Caco-2 (cell line): ENCODE results near the gene GHR. TPM values are rescaled to one million over a fixed set of nuclear protein-coding genes. Genes with fewer than 3 reads are reported as not detected.

Experiments
- BruUV-seq: library from RNA; stranded (reverse); fragments of 400-500 nt; replicated peaks from 2 replicates; lab custom pipeline; 2021; lab: Mats Ljungman, UMichigan
- CTCF ChIA-PET: fragments of 300-600 bp; sonication (Branson Sonifier 250); formaldehyde crosslinking; loops from one replicate; lab custom pipeline; 2022; ENCODE audit warnings: antibody characterized with exemption; lab: Charles Lee
- POLR2A ChIA-PET: fragments of 300-600 bp; sonication (Branson Sonifier 250); formaldehyde crosslinking; loops from one replicate; lab custom pipeline; 2022; ENCODE audit warnings: antibody characterized with exemption; lab: Charles Lee
- DNase-seq, 2 experiments: peaks; one replicate each; pipeline versions ENCODE4 v3.0.0 to v3.0.0-alpha.2; 2020 to 2022
- H3K27me3 ChIP-seq: replicated peaks from 2 replicates; pipeline ENCODE4 v1.6.0; 2011; ENCODE audit warnings: low read length; ENCODE audit not compliant: control insufficient read depth, insufficient read depth
- H3K36me3 ChIP-seq: 2 replicates; pipeline ENCODE4 v1.5.1; 2011; ENCODE audit warnings: low read length; ENCODE audit not compliant: control insufficient read depth, insufficient read depth
- H3K4me1 ChIP-seq: fragments of 250-450 bp; sonication (Bioruptor Pico); 2 replicates; pipeline ENCODE4 v1.5.1; 2020; ENCODE audit warnings: mild to moderate bottlenecking
- H3K4me3 ChIP-seq: 2 replicates; pipeline ENCODE4 v1.5.1; 2011; ENCODE audit warnings: low read depth, mild to moderate bottlenecking, control low read depth, low read length
- H3K9me3 ChIP-seq: fragments of 250-450 bp; sonication (Bioruptor Pico); 2 replicates; pipeline ENCODE4 v1.5.1; 2020; ENCODE audit warnings: mild to moderate bottlenecking, moderate library complexity
- H3K27ac Mint-ChIP-seq: one replicate; pipeline ENCODE4 v1.8.0; 2022; ENCODE audit warnings: mixed read lengths; ENCODE audit not compliant: unreplicated experiment
- H3K27me3 Mint-ChIP-seq: one replicate; pipeline ENCODE4 v1.8.0; 2022; ENCODE audit warnings: mixed read lengths; ENCODE audit not compliant: insufficient read depth, unreplicated experiment
- H3K36me3 Mint-ChIP-seq: one replicate; pipeline ENCODE4 v1.8.0; 2022; ENCODE audit warnings: mild to moderate bottlenecking, mixed read lengths; ENCODE audit not compliant: insufficient read depth, unreplicated experiment
- H3K4me1 Mint-ChIP-seq: one replicate; pipeline ENCODE4 v1.8.0; 2022; ENCODE audit warnings: low read depth, mixed read lengths; ENCODE audit not compliant: unreplicated experiment
- H3K4me3 Mint-ChIP-seq: one replicate; pipeline ENCODE4 v1.8.0; 2022; ENCODE audit warnings: mild to moderate bottlenecking, moderate library complexity, mixed read lengths; ENCODE audit not compliant: unreplicated experiment
- H3K9me3 Mint-ChIP-seq: one replicate; pipeline ENCODE4 v1.8.0; 2022; ENCODE audit warnings: mixed read lengths; ENCODE audit not compliant: unreplicated experiment
- CTCF ChIP-seq, 2 experiments: fragments of 200-600 bp in 1 of 2; IDR thresholded peaks; 1 replicate in 1 of 2; 2 replicates in 1 of 2; pipeline versions ENCODE4 v1.5.1 to v1.8.0; 2011 to 2022; ENCODE audit warnings: antibody characterized with exemption in 1 of 2, control low read depth in 1 of 2, inconsistent platforms in 1 of 2, low read depth in 1 of 2, low read length in 1 of 2, mild to moderate bottlenecking in 1 of 2, moderate library complexity in 1 of 2; ENCODE audit not compliant: insufficient read depth in 1 of 2, severe bottlenecking in 1 of 2, unreplicated experiment in 1 of 2
- intact Hi-C: fragments of 100-400 bp; cut with micrococcal nuclease; formaldehyde crosslinking; loops from one replicate; pipeline ENCODE4 v1.10.0; 2022; ENCODE audit not compliant: unreplicated experiment
- total RNA-seq: library from RNA; stranded (reverse); gene quantifications from 2 replicates; pipeline ENCODE4 v1.2.3, GENCODE V29; 2022

Gene GHR
- total RNA-seq, 1 experiment from 2014 or later = 0.54 TPM

DNA sequence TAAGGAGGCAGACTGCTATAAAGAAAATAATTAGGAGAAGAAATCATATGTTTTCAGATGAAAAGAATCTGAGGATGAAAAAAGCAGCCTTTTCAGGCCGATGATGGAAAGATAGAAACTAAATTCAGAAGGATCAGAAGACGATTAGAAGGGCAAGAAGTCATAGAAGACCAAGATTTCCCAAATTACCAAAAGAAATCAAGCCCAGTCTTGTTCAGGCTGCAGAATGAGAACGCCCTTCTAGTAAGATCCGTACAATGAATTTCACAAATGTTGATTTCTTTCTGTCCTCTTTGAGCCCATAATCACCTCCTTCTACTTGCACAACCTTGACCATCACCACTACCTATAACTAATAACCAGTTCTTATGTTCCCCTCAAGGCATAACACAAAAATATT is 218.8 kb downstream of the GHR start:
- no peak overlapping the region for H3K4me3 Mint-ChIP-seq
- Histone ChIP-seq H3K36me3 (no peaks in the 10 kb centered on the region), H3K4me3 (no peak overlapping the region), H3K9me3 (no peaks in the 10 kb centered on the region), H3K4me1 (0 out of 2 replicates have a peak, but pooled peaks cover 4% of the 10 kb centered on the region), H3K27me3 (no peaks in the 10 kb centered on the region)
- H3K4me1 Mint-ChIP-seq = peaks cover 6% of the 10 kb centered on the region
- H3K27me3 Mint-ChIP-seq = no peaks in the 10 kb centered on the region
- ChIA-PET POLR2A (no interaction called here), CTCF (no interaction called here)
- no peaks in the 10 kb centered on the region for H3K36me3 Mint-ChIP-seq
- H3K27ac Mint-ChIP-seq = no peak overlapping the region
- no peaks in the 10 kb centered on the region for H3K9me3 Mint-ChIP-seq
- no peak for DNase-seq
- intact Hi-C loops = no loop called here
- BruUV-seq = no TSS peak
- TF ChIP-seq CTCF (IDR thresholded peaks at IDR 0.05; ENCODE audit: insufficient read depth in 1 of 2, low read depth in 1 of 2, low read length in 1 of 2, severe bottlenecking in 1 of 2, unreplicated experiment in 1 of 2) = no peak

DNA sequence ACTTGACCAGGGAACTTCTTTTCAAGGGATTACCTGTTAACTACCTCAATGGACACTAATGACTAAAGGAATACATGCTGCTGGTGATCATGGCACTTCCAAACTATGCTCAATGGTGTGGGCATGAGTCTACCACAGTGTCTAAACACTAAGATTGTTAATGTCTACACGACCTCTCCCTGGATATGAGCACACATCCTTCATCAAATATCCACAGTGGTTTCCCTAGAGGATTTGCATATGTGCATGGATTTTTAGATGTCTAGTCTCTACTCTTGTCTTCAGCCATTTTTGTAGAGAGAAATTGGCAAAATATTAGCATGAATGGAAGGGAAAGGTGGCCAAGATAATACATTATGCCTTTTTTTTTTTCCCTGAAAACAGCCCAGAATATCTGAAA is 220.1 kb downstream of the GHR start:
- H3K9me3 ChIP-seq = no peaks in the 10 kb centered on the region
- intact Hi-C loops = no loop called here
- Mint-ChIP-seq H3K27me3 (no peaks in the 10 kb centered on the region), H3K36me3 (no peaks in the 10 kb centered on the region), H3K27ac (no peak overlapping the region), H3K4me1 (peaks cover 6% of the 10 kb centered on the region), H3K4me3 (no peak overlapping the region), H3K9me3 (no peaks in the 10 kb centered on the region)
- ChIA-PET CTCF (no interaction called here), POLR2A (no interaction called here)
- no peak overlapping the region for H3K4me3 ChIP-seq
- BruUV-seq = no TSS peak
- no peaks in the 10 kb centered on the region for H3K27me3 ChIP-seq
- no peak for DNase-seq
- TF ChIP-seq CTCF (IDR thresholded peaks at IDR 0.05; ENCODE audit: insufficient read depth in 1 of 2, low read depth in 1 of 2, low read length in 1 of 2, severe bottlenecking in 1 of 2, unreplicated experiment in 1 of 2) = no peak
- H3K36me3 ChIP-seq = no peaks in the 10 kb centered on the region
- 0 out of 2 replicates have a peak, but pooled peaks cover 4% of the 10 kb centered on the region for H3K4me1 ChIP-seq

GRCh38 chr5:42645138-42645537 is 221.9 kb downstream of the GHR start:
- H3K4me1 Mint-ChIP-seq = peaks cover 6% of the 10 kb centered on the region
- no peaks in the 10 kb centered on the region for H3K36me3 Mint-ChIP-seq
- ChIA-PET POLR2A (no interaction called here), CTCF (no interaction called here)
- no peak overlapping the region for H3K27ac Mint-ChIP-seq
- Histone ChIP-seq H3K9me3 (no peaks in the 10 kb centered on the region), H3K4me1 (0 out of 2 replicates have a peak, but pooled peaks cover 4% of the 10 kb centered on the region), H3K36me3 (no peaks in the 10 kb centered on the region), H3K4me3 (no peak overlapping the region), H3K27me3 (no peaks in the 10 kb centered on the region)
- H3K4me3 Mint-ChIP-seq = no peak overlapping the region
- no peak for TF ChIP-seq CTCF (IDR thresholded peaks at IDR 0.05; ENCODE audit: insufficient read depth in 1 of 2, low read depth in 1 of 2, low read length in 1 of 2, severe bottlenecking in 1 of 2, unreplicated experiment in 1 of 2)
- no peaks in the 10 kb centered on the region for H3K27me3 Mint-ChIP-seq
- BruUV-seq = no TSS peak
- no peak for DNase-seq
- no peaks in the 10 kb centered on the region for H3K9me3 Mint-ChIP-seq
- intact Hi-C loops = loop anchor here (5.0 kb wide), 1 partner anchor 242 kb away; no protein-coding TSS in a partner anchor
